CD4-positive, alpha-beta T cell (primary cell): ENCODE data around the gene TMEM115. TPM values are rescaled to one million over a fixed set of nuclear protein-coding genes. Genes with fewer than 3 reads are reported as not detected.

ENCODE experiments used
- ATAC-seq: fragments of 200-7000 bp; cut with Tn5 transposase; one replicate; pipeline ENCODE4 v1.10.0; 2022; ENCODE audit warnings: mild to moderate bottlenecking; ENCODE audit not compliant: poor library complexity
- CTCF ChIA-PET: fragments of 350-600 bp; sonication (Branson Sonifier 250); formaldehyde crosslinking; loops from one replicate; lab custom pipeline; 2021; ENCODE audit warnings: antibody characterized with exemption, inconsistent platforms; lab: Charles Lee
- POLR2A ChIA-PET: fragments of 350-600 bp; sonication (Branson Sonifier 250); formaldehyde crosslinking; loops from one replicate; lab custom pipeline; 2021; ENCODE audit warnings: antibody characterized with exemption, inconsistent platforms; lab: Charles Lee
- DNase-seq, 14 experiments: peaks; one replicate each; pipeline ENCODE4 v3.0.0-alpha.2; 2013 to 2020; ENCODE audit warnings: mixed read lengths in 2 of 14
- H3K27ac ChIP-seq, 2 donors: one replicate each; pipeline versions ENCODE4 v1.5.1 to v1.7.0; 2013; ENCODE audit warnings: low read length in 2 of 2, low read depth in 1 of 2, mild to moderate bottlenecking in 1 of 2
- H3K27me3 ChIP-seq, 2 experiments: 1 replicate in 1 of 2; 2 replicates in 1 of 2; pipeline versions ENCODE4 v1.6.1 to v1.7.0; 2013; ENCODE audit warnings: low read length in 2 of 2, control low read depth in 1 of 2, mild to moderate bottlenecking in 1 of 2, moderate library complexity in 1 of 2; ENCODE audit not compliant: insufficient read depth in 2 of 2, control insufficient read depth in 1 of 2
- H3K36me3 ChIP-seq: one replicate; pipeline ENCODE4 v1.6.1; 2013; ENCODE audit warnings: low read length, control low read depth; ENCODE audit not compliant: insufficient read depth
- H3K4me1 ChIP-seq: one replicate; pipeline ENCODE4 v1.6.1; 2013; ENCODE audit warnings: low read length, control low read depth; ENCODE audit not compliant: insufficient read depth
- H3K4me3 ChIP-seq: one replicate; pipeline ENCODE4 v1.5.1; 2013; ENCODE audit warnings: mild to moderate bottlenecking, low read length, moderate library complexity
- H3K9me3 ChIP-seq, 2 experiments: 1 replicate in 1 of 2; 2 replicates in 1 of 2; pipeline versions ENCODE4 v1.6.1 to v1.7.0; 2013; ENCODE audit warnings: low read length in 2 of 2, mild to moderate bottlenecking in 2 of 2, control low read depth in 1 of 2, moderate library complexity in 1 of 2; ENCODE audit not compliant: control insufficient read depth in 1 of 2, insufficient read depth in 1 of 2
- H3K27ac Mint-ChIP-seq: one replicate; pipeline ENCODE4 v1.8.0; 2020; ENCODE audit warnings: mixed read lengths
- H3K27me3 Mint-ChIP-seq: one replicate; pipeline ENCODE4 v1.8.0; 2021; ENCODE audit warnings: mixed read lengths
- H3K36me3 Mint-ChIP-seq: one replicate; pipeline ENCODE4 v1.8.0; 2021; ENCODE audit warnings: low read depth, mixed read lengths
- H3K4me1 Mint-ChIP-seq: one replicate; pipeline ENCODE4 v1.8.0; 2021; ENCODE audit warnings: low read depth, mixed read lengths
- H3K4me3 Mint-ChIP-seq: one replicate; pipeline ENCODE4 v1.8.0; 2020; ENCODE audit warnings: mild to moderate bottlenecking, mixed read lengths
- H3K9me3 Mint-ChIP-seq: one replicate; pipeline ENCODE4 v1.8.0; 2020; ENCODE audit warnings: mixed read lengths
- CTCF ChIP-seq: fragments of 200-600 bp; IDR thresholded peaks from one replicate; pipeline ENCODE4 v1.8.0; 2022; ENCODE audit warnings: antibody characterized with exemption, mild to moderate bottlenecking
- intact Hi-C, 2 experiments: fragments of 100-400 bp; cut with DNase I in 1 of 2; cut with micrococcal nuclease in 1 of 2; formaldehyde crosslinking; loops; one replicate each; pipeline versions ENCODE4 v1.15.1 to v1.9.0; 2023 to 2025; cut with DNase I, micrococcal nuclease
- total RNA-seq, 174 experiments: library from RNA in 2 of 174; stranded (reverse) in 2 of 174; gene quantifications; one replicate each; pipeline ENCODE4 v1.2.3 and lab custom pipeline; 2021 to 2026

The TMEM115 gene
- total RNA-seq, 2 experiments from 2014 or later, result 19.0 to 19.9 TPM

GRCh38 chr3:50382722-50383121, 23.4 kb upstream of the TMEM115 start:
- no peaks in the 10 kb centered on the region for H3K9me3 Mint-ChIP-seq
- Histone ChIP-seq H3K36me3 (no peaks in the 10 kb centered on the region), H3K9me3 (no peaks in the 10 kb centered on the region), H3K27me3 (no peaks in the 10 kb centered on the region), H3K4me1 (no peaks in the 10 kb centered on the region), H3K27ac (no peak overlapping the region), H3K4me3 (no peak overlapping the region)
- intact Hi-C loops, result no loop called here
- no peak for TF ChIP-seq CTCF
- no peaks in the 10 kb centered on the region for H3K27me3 Mint-ChIP-seq
- no peak overlapping the region for H3K4me3 Mint-ChIP-seq
- ChIA-PET CTCF (no interaction called here), POLR2A (no interaction called here)
- no peaks in the 10 kb centered on the region for H3K36me3 Mint-ChIP-seq
- no peak for ATAC-seq
- H3K4me1 Mint-ChIP-seq, result no peaks in the 10 kb centered on the region
- no peak for DNase-seq
- no peak overlapping the region for H3K27ac Mint-ChIP-seq

- no peak for TF ChIP-seq CTCF
Observed at GRCh38 chr3:50381383-50381782, 22.1 kb upstream of the TMEM115 start.

GRCh38 chr3:50380405-50381085, 21.2 kb upstream of the TMEM115 start:
- Mint-ChIP-seq H3K4me3 (no peak overlapping the region), H3K27me3 (no peaks in the 10 kb centered on the region), H3K9me3 (no peaks in the 10 kb centered on the region), H3K27ac (no peak overlapping the region), H3K4me1 (no peaks in the 10 kb centered on the region), H3K36me3 (no peaks in the 10 kb centered on the region)
- no peaks in the 10 kb centered on the region for H3K9me3 ChIP-seq
- no peak for TF ChIP-seq CTCF
- H3K4me1 ChIP-seq, result no peaks in the 10 kb centered on the region
- POLR2A ChIA-PET, result no interaction called here
- no peaks in the 10 kb centered on the region for H3K36me3 ChIP-seq
- DNase-seq (no peak), ATAC-seq (no peak)
- no peak overlapping the region for H3K4me3 ChIP-seq
- no peak overlapping the region for H3K27ac ChIP-seq
- CTCF ChIA-PET, result interaction anchor here (0.9 kb wide), 1 partner anchor 34 kb away, joined by 3 read pairs; no protein-coding TSS in a partner anchor
- intact Hi-C loops, result no loop called here
- no peaks in the 10 kb centered on the region for H3K27me3 ChIP-seq

More at GRCh38 chr3:50381383-50381782, 22.1 kb upstream of the TMEM115 start:
- H3K4me1 ChIP-seq, result no peaks in the 10 kb centered on the region
- no peak for DNase-seq
- no peak overlapping the region for H3K27ac ChIP-seq
- intact Hi-C loops, result no loop called here
- ChIA-PET POLR2A (no interaction called here), CTCF (interaction anchor here (0.9 kb wide), 1 partner anchor 35 kb away, joined by 3 read pairs; no protein-coding TSS in a partner anchor)
- Mint-ChIP-seq H3K9me3 (no peaks in the 10 kb centered on the region), H3K4me1 (no peaks in the 10 kb centered on the region), H3K27ac (no peak overlapping the region), H3K27me3 (no peaks in the 10 kb centered on the region), H3K36me3 (no peaks in the 10 kb centered on the region), H3K4me3 (no peak overlapping the region)
- H3K9me3 ChIP-seq, result no peaks in the 10 kb centered on the region
- H3K4me3 ChIP-seq, result no peak overlapping the region
- ATAC-seq, result no peak
- H3K27me3 ChIP-seq, result no peaks in the 10 kb centered on the region
- H3K36me3 ChIP-seq, result no peaks in the 10 kb centered on the region
